H9 (cell line): ENCODE data around the gene MACC1. TPM values are rescaled to one million over a fixed set of nuclear protein-coding genes. Genes with fewer than 3 reads are reported as not detected.
A peak's percentile ranks its signal among the peaks of the same experiment; 100 is the strongest.

Source experiments
- DNase-seq: peaks from one replicate; pipeline ENCODE4 v3.0.0-alpha.2; 2017
- H2AFZ ChIP-seq: one replicate; pipeline ENCODE4 v1.6.1; 2013; ENCODE audit warnings: mild to moderate bottlenecking, low read length, control low read depth, moderate library complexity
- H2AK5ac ChIP-seq: 2 replicates; pipeline ENCODE4 v1.6.1; 2013; ENCODE audit warnings: low read length, control low read depth, mixed read lengths; ENCODE audit not compliant: insufficient read length
- H2BK120ac ChIP-seq: one replicate; pipeline ENCODE4 v1.6.1; 2013; ENCODE audit warnings: low read depth, mild to moderate bottlenecking, low read length, control low read depth, inconsistent platforms; ENCODE audit not compliant: poor library complexity, severe bottlenecking
- H2BK12ac ChIP-seq: 2 replicates; pipeline ENCODE4 v1.6.1; 2013; ENCODE audit warnings: low read length, control low read depth, mixed read lengths, low read depth; ENCODE audit not compliant: insufficient read length
- H2BK15ac ChIP-seq: 2 replicates; pipeline ENCODE4 v1.6.1; 2013; ENCODE audit warnings: low read depth, low read length, control low read depth
- H2BK20ac ChIP-seq: one replicate; pipeline ENCODE4 v1.6.1; 2013; ENCODE audit warnings: low read depth, mild to moderate bottlenecking, low read length, control low read depth, inconsistent platforms; ENCODE audit not compliant: poor library complexity, severe bottlenecking
- H2BK5ac ChIP-seq: 2 replicates; pipeline ENCODE4 v1.6.1; 2013; ENCODE audit warnings: low read length, control low read depth, mixed read lengths; ENCODE audit not compliant: insufficient read length
- H3K14ac ChIP-seq: 2 replicates; pipeline ENCODE4 v1.6.1; 2013; ENCODE audit warnings: low read length, control low read depth; ENCODE audit not compliant: insufficient read depth
- H3K18ac ChIP-seq: 2 replicates; pipeline ENCODE4 v1.6.1; 2013; ENCODE audit warnings: low read depth, mild to moderate bottlenecking, mixed read lengths, low read length, control low read depth; ENCODE audit not compliant: insufficient read length
- H3K23ac ChIP-seq: 2 replicates; pipeline ENCODE4 v1.6.1; 2013; ENCODE audit warnings: low read length, control low read depth, mixed read lengths, low read depth; ENCODE audit not compliant: insufficient read length
- H3K23me2 ChIP-seq: 2 replicates; pipeline ENCODE4 v1.6.1; 2013; ENCODE audit warnings: low read depth, mild to moderate bottlenecking, mixed read lengths, low read length, control low read depth; ENCODE audit not compliant: insufficient read length, poor library complexity, severe bottlenecking
- H3K27ac ChIP-seq: 2 replicates; pipeline ENCODE4 v1.5.1; 2013; ENCODE audit warnings: low read length, control low read depth, mixed read lengths, low read depth; ENCODE audit not compliant: insufficient read length
- H3K27me3 ChIP-seq: 2 replicates; pipeline ENCODE4 v1.6.1; 2013; ENCODE audit warnings: low read length, control low read depth, inconsistent platforms; ENCODE audit not compliant: insufficient read depth
- H3K4ac ChIP-seq: 2 replicates; pipeline ENCODE4 v1.6.1; 2013; ENCODE audit warnings: low read depth, mild to moderate bottlenecking, control low read depth, inconsistent platforms, low read length, moderate library complexity
- H3K4me1 ChIP-seq: 2 replicates; pipeline ENCODE4 v1.6.1; 2013; ENCODE audit warnings: low read length, control low read depth, inconsistent platforms; ENCODE audit not compliant: insufficient read depth
- H3K4me2 ChIP-seq: 2 replicates; pipeline ENCODE4 v1.6.1; 2013; ENCODE audit warnings: low read length, control low read depth, mixed read lengths; ENCODE audit not compliant: insufficient read length, insufficient read depth
- H3K56ac ChIP-seq: 2 replicates; pipeline ENCODE4 v1.6.1; 2013; ENCODE audit warnings: low read depth, mild to moderate bottlenecking, mixed read lengths, low read length, control low read depth; ENCODE audit not compliant: insufficient read length
- H3K79me1 ChIP-seq: 2 replicates; pipeline ENCODE4 v1.6.1; 2013; ENCODE audit warnings: low read depth, mild to moderate bottlenecking, moderate library complexity, low read length, control low read depth, inconsistent platforms; ENCODE audit not compliant: insufficient read depth, poor library complexity, severe bottlenecking
- H3K79me2 ChIP-seq: 2 replicates; pipeline ENCODE4 v1.6.1; 2013; ENCODE audit warnings: low read length, control low read depth, inconsistent platforms; ENCODE audit not compliant: insufficient read depth
- H3K9ac ChIP-seq: 2 replicates; pipeline ENCODE4 v1.6.1; 2013; ENCODE audit warnings: low read length, control low read depth, mixed read lengths; ENCODE audit not compliant: insufficient read length; ENCODE audit errors: extremely low read depth
- H3K9me3 ChIP-seq: one replicate; pipeline ENCODE4 v1.6.1; 2013; ENCODE audit warnings: low read depth, low read length, inconsistent platforms; ENCODE audit not compliant: control insufficient read depth
- H3T11ph ChIP-seq: one replicate; pipeline ENCODE4 v1.6.1; 2013; ENCODE audit warnings: mild to moderate bottlenecking, low read length, control low read depth, inconsistent platforms
- H4K20me1 ChIP-seq: one replicate; pipeline ENCODE4 v1.6.1; 2013; ENCODE audit not compliant: control insufficient read depth, insufficient read length, insufficient read depth
- H4K5ac ChIP-seq: 2 replicates; pipeline ENCODE4 v1.6.1; 2013; ENCODE audit warnings: low read depth, mild to moderate bottlenecking, mixed read lengths, low read length, control low read depth; ENCODE audit not compliant: insufficient read length
- H4K8ac ChIP-seq: replicated peaks from 2 replicates; pipeline ENCODE4 v1.6.1; 2013; ENCODE audit warnings: low read length, control low read depth, mixed read lengths, low read depth; ENCODE audit not compliant: insufficient read length
- H4K91ac ChIP-seq: 2 replicates; pipeline ENCODE4 v1.6.1; 2013; ENCODE audit warnings: low read depth, mild to moderate bottlenecking, moderate library complexity, mixed read lengths, low read length, control low read depth; ENCODE audit not compliant: insufficient read length
- H3K27ac Mint-ChIP-seq, 3 experiments: 2 replicates in 2 of 3; 3 replicates in 1 of 3; pipeline ENCODE4 v1.8.0; 2020 to 2021; ENCODE audit warnings: mixed read lengths in 3 of 3, mild to moderate bottlenecking in 1 of 3, moderate library complexity in 1 of 3
- H3K27me3 Mint-ChIP-seq: 2 replicates; pipeline ENCODE4 v1.8.0; 2021; ENCODE audit warnings: low read depth, mild to moderate bottlenecking, moderate library complexity, mixed read lengths
- H3K36me3 Mint-ChIP-seq, 3 experiments: 2 replicates in 2 of 3; 3 replicates in 1 of 3; pipeline ENCODE4 v1.8.0; 2020 to 2021; ENCODE audit warnings: low read depth in 3 of 3, mixed read lengths in 3 of 3; ENCODE audit not compliant: insufficient read depth in 1 of 3
- H3K4me1 Mint-ChIP-seq, 2 experiments: 2 replicates each; pipeline ENCODE4 v1.8.0; 2020; ENCODE audit warnings: mixed read lengths in 2 of 2
- H3K4me3 Mint-ChIP-seq, 2 experiments: 2 replicates in 1 of 2; 3 replicates in 1 of 2; pipeline ENCODE4 v1.8.0; 2020 to 2021; ENCODE audit warnings: mild to moderate bottlenecking in 2 of 2, mixed read lengths in 2 of 2, moderate library complexity in 1 of 2
- H3K9me3 Mint-ChIP-seq, 2 experiments: 2 replicates in 1 of 2; 3 replicates in 1 of 2; pipeline ENCODE4 v1.8.0; 2020; ENCODE audit warnings: mild to moderate bottlenecking in 2 of 2, mixed read lengths in 2 of 2, moderate library complexity in 1 of 2
- WGBS: extraction: QIAGEN DNeasy Blood & Tissue Kit; methylation state at CpG from one replicate; pipeline ENCODE4 v1.1.7; 2013; ENCODE audit warnings: missing lambda C conversion rate, low lambda C conversion rate, mixed read lengths; ENCODE audit not compliant: insufficient read length; ENCODE audit errors: extremely low coverage; 5-methylcytosine and 5-hydroxymethylcytosine counted together
- total RNA-seq: library from RNA; stranded (reverse); gene quantifications from 2 replicates; pipeline ENCODE4 v1.2.1, GENCODE V29; 2021
- TF ChIP-seq, protein P1 (sequence below): fragments of 200-600 bp; sonication (generic); conservative IDR thresholded peaks from 3 replicates; pipeline ENCODE4 v1.8.0; 2021; ENCODE audit warnings: antibody characterized with exemption, mild to moderate bottlenecking

Gene MACC1
- total RNA-seq, 1 experiment from 2014 or later: 11.0 TPM

DNA sequence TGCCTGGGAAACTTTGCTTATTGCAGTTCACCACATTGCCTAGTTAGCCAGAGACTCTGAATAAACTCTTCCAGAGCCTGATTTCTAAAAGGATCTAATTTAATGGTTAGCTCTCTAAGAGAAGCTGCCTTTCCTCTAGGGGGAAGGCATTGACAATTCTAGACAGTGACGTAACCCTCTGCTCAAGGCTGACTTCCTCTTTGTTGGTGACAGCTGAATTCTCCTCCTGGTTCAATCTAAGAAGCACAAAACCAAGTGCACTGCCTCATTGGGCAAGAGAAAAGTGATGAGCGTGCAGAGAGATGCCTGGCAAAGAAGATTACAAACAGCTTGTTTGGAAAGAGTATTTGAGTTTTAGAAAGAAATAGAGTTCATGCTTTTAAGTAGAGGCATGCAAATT lies 102.7 kb downstream of the MACC1 start:
- no peaks in the 10 kb centered on the region for H3K9me3 ChIP-seq
- no peak overlapping the region for H2BK15ac ChIP-seq
- no peak overlapping the region for H3K27ac ChIP-seq
- H3K79me1 ChIP-seq: no peaks in the 10 kb centered on the region
- no peak overlapping the region for H3K56ac ChIP-seq
- peaks cover 34% of the 10 kb centered on the region for H3K79me2 ChIP-seq
- no CpG with 5 or more reads among the region's 2 CpGs for WGBS
- H3K23me2 ChIP-seq: no peaks in the 10 kb centered on the region
- peaks cover 26 to 73% of the 10 kb centered on the region in 2 experiments for H3K4me1 Mint-ChIP-seq
- no peak overlapping the region for H4K91ac ChIP-seq
- H3K27me3 Mint-ChIP-seq: no peaks in the 10 kb centered on the region
- TF ChIP-seq, protein P1, sequence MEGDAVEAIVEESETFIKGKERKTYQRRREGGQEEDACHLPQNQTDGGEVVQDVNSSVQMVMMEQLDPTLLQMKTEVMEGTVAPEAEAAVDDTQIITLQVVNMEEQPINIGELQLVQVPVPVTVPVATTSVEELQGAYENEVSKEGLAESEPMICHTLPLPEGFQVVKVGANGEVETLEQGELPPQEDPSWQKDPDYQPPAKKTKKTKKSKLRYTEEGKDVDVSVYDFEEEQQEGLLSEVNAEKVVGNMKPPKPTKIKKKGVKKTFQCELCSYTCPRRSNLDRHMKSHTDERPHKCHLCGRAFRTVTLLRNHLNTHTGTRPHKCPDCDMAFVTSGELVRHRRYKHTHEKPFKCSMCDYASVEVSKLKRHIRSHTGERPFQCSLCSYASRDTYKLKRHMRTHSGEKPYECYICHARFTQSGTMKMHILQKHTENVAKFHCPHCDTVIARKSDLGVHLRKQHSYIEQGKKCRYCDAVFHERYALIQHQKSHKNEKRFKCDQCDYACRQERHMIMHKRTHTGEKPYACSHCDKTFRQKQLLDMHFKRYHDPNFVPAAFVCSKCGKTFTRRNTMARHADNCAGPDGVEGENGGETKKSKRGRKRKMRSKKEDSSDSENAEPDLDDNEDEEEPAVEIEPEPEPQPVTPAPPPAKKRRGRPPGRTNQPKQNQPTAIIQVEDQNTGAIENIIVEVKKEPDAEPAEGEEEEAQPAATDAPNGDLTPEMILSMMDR: no peak
- no peaks in the 10 kb centered on the region for H3K27me3 ChIP-seq
- no peak overlapping the region for H3T11ph ChIP-seq
- no peak for DNase-seq
- H3K23ac ChIP-seq: no peak overlapping the region
- H3K14ac ChIP-seq: no peak overlapping the region
- H3K4me2 ChIP-seq: no peak overlapping the region
- no peaks in the 10 kb centered on the region for H4K20me1 ChIP-seq
- no peak overlapping the region for H2BK12ac ChIP-seq
- no peaks in the 10 kb centered on the region for H3K9me3 Mint-ChIP-seq
- H3K9ac ChIP-seq: no peak overlapping the region
- peaks cover 18% of the 10 kb centered on the region; the same call in 1 of the 2 replicates for H3K4me1 ChIP-seq
- H2AFZ ChIP-seq: no peak overlapping the region
- no peak overlapping the region for H3K4ac ChIP-seq
- H2AK5ac ChIP-seq: no peak overlapping the region
- no peak overlapping the region for H4K8ac ChIP-seq
- no peak overlapping the region for H3K18ac ChIP-seq
- H3K36me3 Mint-ChIP-seq: peaks cover 0 to 26% (median 2%) of the 10 kb centered on the region in 3 experiments; a peak in 4 of 7 replicates
- H2BK120ac ChIP-seq: no peak overlapping the region
- H2BK5ac ChIP-seq: no peak overlapping the region
- H3K4me3 Mint-ChIP-seq: no peak overlapping the region
- H2BK20ac ChIP-seq: no peak overlapping the region
- H4K5ac ChIP-seq: no peak overlapping the region
- H3K27ac Mint-ChIP-seq: peak overlapping the region in 2 of 3 experiments; percentile 3 to 34; a peak in 2 of 7 replicates
